SK-N-SH treated with all-trans-retinoic acid at 6 μM for 48 hours (cell line): ENCODE measurements around the gene LY9.

Source experiments
- SNAI2 ChIP-seq: fragments of 250-450 bp; sonication (Bioruptor Pico); IDR thresholded peaks from 2 replicates; pipeline ENCODE4 v1.5.0; 2020; ENCODE audit warnings: mild to moderate bottlenecking, moderate library complexity
- ZC3H10 ChIP-seq: fragments of 250-450 bp; sonication (Bioruptor Pico); IDR thresholded peaks from 2 replicates; pipeline ENCODE4 v1.5.1; 2021; ENCODE audit warnings: mild to moderate bottlenecking, moderate library complexity
- ZFP3 ChIP-seq: fragments of 250-450 bp; sonication (Bioruptor Pico); IDR thresholded peaks from 2 replicates; pipeline ENCODE4 v1.5.0; 2020; ENCODE audit warnings: mild to moderate bottlenecking, moderate library complexity
- ZNF8 ChIP-seq: fragments of 450-650 bp; formaldehyde crosslinking; IDR thresholded peaks from 2 replicates; pipeline ENCODE4 v1.5.0; 2020; ENCODE audit warnings: mild to moderate bottlenecking, moderate library complexity
- TF ChIP-seq, protein P1 (sequence below): fragments of 250-450 bp; sonication (Bioruptor Pico); IDR thresholded peaks from 2 replicates; pipeline ENCODE4 v1.8.0; 2020; ENCODE audit warnings: mild to moderate bottlenecking, moderate library complexity, borderline replicate concordance

DNA sequence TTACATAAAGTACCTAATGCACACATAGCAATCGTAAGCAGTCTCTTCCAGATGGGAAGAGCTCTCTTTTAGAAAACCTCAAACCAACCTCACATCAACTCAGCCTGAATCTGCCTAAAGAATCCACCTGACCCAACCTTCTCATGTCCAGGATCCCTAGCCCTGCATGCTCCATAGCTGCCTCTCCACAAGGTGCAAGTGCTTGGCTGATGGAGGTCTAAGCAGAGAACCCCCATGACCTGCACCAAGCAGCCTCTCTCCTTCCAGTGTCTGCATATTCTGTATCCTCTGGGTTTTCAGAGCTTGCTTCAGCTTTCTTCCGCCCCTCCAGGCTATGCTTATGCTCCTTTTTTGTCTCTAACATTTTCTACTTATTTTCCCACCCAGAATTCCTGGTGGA lies 2.5 kb downstream of the LY9 start:
- TF ChIP-seq, protein P1, sequence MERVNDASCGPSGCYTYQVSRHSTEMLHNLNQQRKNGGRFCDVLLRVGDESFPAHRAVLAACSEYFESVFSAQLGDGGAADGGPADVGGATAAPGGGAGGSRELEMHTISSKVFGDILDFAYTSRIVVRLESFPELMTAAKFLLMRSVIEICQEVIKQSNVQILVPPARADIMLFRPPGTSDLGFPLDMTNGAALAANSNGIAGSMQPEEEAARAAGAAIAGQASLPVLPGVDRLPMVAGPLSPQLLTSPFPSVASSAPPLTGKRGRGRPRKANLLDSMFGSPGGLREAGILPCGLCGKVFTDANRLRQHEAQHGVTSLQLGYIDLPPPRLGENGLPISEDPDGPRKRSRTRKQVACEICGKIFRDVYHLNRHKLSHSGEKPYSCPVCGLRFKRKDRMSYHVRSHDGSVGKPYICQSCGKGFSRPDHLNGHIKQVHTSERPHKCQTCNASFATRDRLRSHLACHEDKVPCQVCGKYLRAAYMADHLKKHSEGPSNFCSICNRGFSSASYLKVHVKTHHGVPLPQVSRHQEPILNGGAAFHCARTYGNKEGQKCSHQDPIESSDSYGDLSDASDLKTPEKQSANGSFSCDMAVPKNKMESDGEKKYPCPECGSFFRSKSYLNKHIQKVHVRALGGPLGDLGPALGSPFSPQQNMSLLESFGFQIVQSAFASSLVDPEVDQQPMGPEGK (CRISPR knock-in tag): no peak
- TF ChIP-seq SNAI2 (CRISPR knock-in tag) (no peak), ZFP3 (CRISPR knock-in tag) (no peak), ZC3H10 (no peak), ZNF8 (CRISPR knock-in tag) (no peak)
